ENCODE measurements around the gene NEMP2. TPM values are rescaled to one million over a fixed set of nuclear protein-coding genes. Genes with fewer than 3 reads are reported as not detected.

NEMP2 gene
- total RNA-seq, 1 donor from 2014 or later = 0.43 TPM

- H3K4me1 ChIP-seq = no peaks in the 10 kb centered on the region
- no peak overlapping the region for H3K27ac ChIP-seq
- no peaks in the 10 kb centered on the region for H3K36me3 ChIP-seq
- TF ChIP-seq CTCF (IDR thresholded peaks at IDR 0.05) = no peak
- H3K9me3 ChIP-seq = no peaks in the 10 kb centered on the region
- H3K4me3 ChIP-seq = no peak overlapping the region
- DNase-seq (ENCODE audit: low spot score in 2 of 2) = no peak
- no peaks in the 10 kb centered on the region for H3K27me3 ChIP-seq
- intact Hi-C loops (cut with DNase I) = no loop called here
Measured at GRCh38 chr2:190553254-190553653, 18.7 kb upstream of the NEMP2 start.

GRCh38 chr2:190551928-190552327, 17.4 kb upstream of the NEMP2 start:
- Histone ChIP-seq H3K27me3 (no peaks in the 10 kb centered on the region), H3K9me3 (no peaks in the 10 kb centered on the region), H3K4me1 (no peaks in the 10 kb centered on the region), H3K36me3 (no peaks in the 10 kb centered on the region), H3K4me3 (no peak overlapping the region), H3K27ac (no peak overlapping the region)
- intact Hi-C loops (cut with DNase I) = no loop called here
- TF ChIP-seq CTCF (IDR thresholded peaks at IDR 0.05) = no peak
- no peak for DNase-seq (ENCODE audit: low spot score in 2 of 2)

- H3K4me1 ChIP-seq = no peaks in the 10 kb centered on the region
- H3K27me3 ChIP-seq = no peaks in the 10 kb centered on the region
- no peaks in the 10 kb centered on the region for H3K9me3 ChIP-seq
- H3K27ac ChIP-seq = no peak overlapping the region
- no peak for TF ChIP-seq CTCF (IDR thresholded peaks at IDR 0.05)
- intact Hi-C loops (cut with DNase I) = no loop called here
- DNase-seq (ENCODE audit: low spot score in 2 of 2) = no peak
- H3K36me3 ChIP-seq = no peaks in the 10 kb centered on the region
- H3K4me3 ChIP-seq = no peak overlapping the region
Measured at GRCh38 chr2:190550137-190550536, 15.6 kb upstream of the NEMP2 start.

GRCh38 chr2:190547886-190548285, 13.4 kb upstream of the NEMP2 start:
- Histone ChIP-seq H3K27ac (no peak overlapping the region), H3K36me3 (no peaks in the 10 kb centered on the region), H3K9me3 (no peaks in the 10 kb centered on the region), H3K27me3 (no peaks in the 10 kb centered on the region), H3K4me3 (no peak overlapping the region), H3K4me1 (no peaks in the 10 kb centered on the region)
- DNase-seq (ENCODE audit: low spot score in 2 of 2) = no peak
- no peak for TF ChIP-seq CTCF (IDR thresholded peaks at IDR 0.05)
- intact Hi-C loops (cut with DNase I) = no loop called here

- Histone ChIP-seq H3K9me3 (peaks cover 6 to 7% of the 10 kb centered on the region in 2 donors), H3K4me1 (no peaks in the 10 kb centered on the region), H3K36me3 (no peaks in the 10 kb centered on the region), H3K27ac (no peak overlapping the region), H3K4me3 (no peak overlapping the region), H3K27me3 (no peaks in the 10 kb centered on the region)
- TF ChIP-seq CTCF (IDR thresholded peaks at IDR 0.05) = no peak
- DNase-seq (ENCODE audit: low spot score in 2 of 2) = no peak
- intact Hi-C loops (cut with DNase I) = no loop called here
Measured at GRCh38 chr2:190546734-190547133, 12.2 kb upstream of the NEMP2 start.
